ENCODE results near the gene SPACA6.

DNA sequence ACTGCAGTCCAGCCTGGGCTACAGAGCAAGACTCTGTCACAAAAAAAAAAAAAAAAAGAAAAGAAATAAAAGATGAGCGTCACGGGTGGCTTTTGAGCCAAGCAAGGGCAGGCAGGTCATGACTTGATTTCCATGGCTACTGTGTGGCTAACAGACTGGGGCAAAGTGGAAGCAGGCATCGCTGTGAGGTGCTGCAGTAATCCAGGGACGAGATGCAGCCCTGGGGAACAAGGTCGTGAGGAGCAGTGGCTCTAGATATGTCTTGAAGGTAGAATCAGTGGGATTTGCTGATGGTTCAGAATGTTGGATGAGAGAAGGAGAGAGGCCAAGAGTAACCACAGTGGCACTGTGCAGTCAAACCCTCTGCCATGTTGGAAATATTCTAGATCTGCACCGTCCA lies 16.4 kb downstream of the SPACA6 start:
- TF ChIP-seq, protein P1, sequence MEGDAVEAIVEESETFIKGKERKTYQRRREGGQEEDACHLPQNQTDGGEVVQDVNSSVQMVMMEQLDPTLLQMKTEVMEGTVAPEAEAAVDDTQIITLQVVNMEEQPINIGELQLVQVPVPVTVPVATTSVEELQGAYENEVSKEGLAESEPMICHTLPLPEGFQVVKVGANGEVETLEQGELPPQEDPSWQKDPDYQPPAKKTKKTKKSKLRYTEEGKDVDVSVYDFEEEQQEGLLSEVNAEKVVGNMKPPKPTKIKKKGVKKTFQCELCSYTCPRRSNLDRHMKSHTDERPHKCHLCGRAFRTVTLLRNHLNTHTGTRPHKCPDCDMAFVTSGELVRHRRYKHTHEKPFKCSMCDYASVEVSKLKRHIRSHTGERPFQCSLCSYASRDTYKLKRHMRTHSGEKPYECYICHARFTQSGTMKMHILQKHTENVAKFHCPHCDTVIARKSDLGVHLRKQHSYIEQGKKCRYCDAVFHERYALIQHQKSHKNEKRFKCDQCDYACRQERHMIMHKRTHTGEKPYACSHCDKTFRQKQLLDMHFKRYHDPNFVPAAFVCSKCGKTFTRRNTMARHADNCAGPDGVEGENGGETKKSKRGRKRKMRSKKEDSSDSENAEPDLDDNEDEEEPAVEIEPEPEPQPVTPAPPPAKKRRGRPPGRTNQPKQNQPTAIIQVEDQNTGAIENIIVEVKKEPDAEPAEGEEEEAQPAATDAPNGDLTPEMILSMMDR (IDR thresholded peaks at IDR 0.05), result no peak
- no peak for TF ChIP-seq POLR2A (IDR thresholded peaks at IDR 0.05)
